H1 (cell line): ENCODE data around the gene NOS3. TPM values are rescaled to one million over a fixed set of nuclear protein-coding genes. Genes with fewer than 3 reads are reported as not detected.

ENCODE experiments used
- CTCF ChIA-PET: fragments of 300-600 bp; sonication (Branson Sonifier 250); formaldehyde crosslinking; loops from one replicate; lab custom pipeline; 2021; ENCODE audit not compliant: partially characterized antibody; lab: Charles Lee
- POLR2A ChIA-PET: fragments of 300-600 bp; sonication (Branson Sonifier 250); formaldehyde crosslinking; loops from one replicate; lab custom pipeline; 2021; ENCODE audit warnings: inconsistent platforms; ENCODE audit not compliant: partially characterized antibody; lab: Charles Lee
- DNase-seq, 2 experiments: peaks; one replicate each; pipeline versions ENCODE4 v3.0.0 to v3.0.0-alpha.2; 2010 to 2022; ENCODE audit warnings: low spot score in 2 of 2, low read depth in 1 of 2, mixed read lengths in 1 of 2
- FAIRE-seq: peaks from 2 replicates; lab custom pipeline; 2011; peaks lifted over from hg19 to GRCh38; lab: Jason Lieb, UNC
- H2AFZ ChIP-seq: 2 replicates; pipeline ENCODE4 v1.8.1; 2012; ENCODE audit warnings: low read length, inconsistent platforms
- H2AK5ac ChIP-seq: 2 replicates; pipeline ENCODE4 v1.6.1; 2013; ENCODE audit warnings: low read depth, low read length
- H2BK120ac ChIP-seq: replicated peaks from 2 replicates; pipeline ENCODE3; 2013; ENCODE audit warnings: low read depth, low read length, inconsistent platforms
- H2BK12ac ChIP-seq: 2 replicates; pipeline ENCODE4 v1.6.1; 2013; ENCODE audit warnings: low read depth, low read length
- H2BK15ac ChIP-seq: 2 replicates; pipeline ENCODE4 v1.6.1; 2013; ENCODE audit warnings: low read length
- H2BK20ac ChIP-seq: 2 replicates; pipeline ENCODE4 v1.6.1; 2013; ENCODE audit warnings: low read length
- H2BK5ac ChIP-seq: 2 replicates; pipeline ENCODE4 v1.6.1; 2013; ENCODE audit warnings: low read depth, low read length
- H3K14ac ChIP-seq: 2 replicates; pipeline ENCODE4 v1.6.1; 2013; ENCODE audit warnings: inconsistent platforms; ENCODE audit not compliant: insufficient read length
- H3K18ac ChIP-seq: 2 replicates; pipeline ENCODE4 v1.6.1; 2013; ENCODE audit warnings: low read length; ENCODE audit errors: extremely low read depth
- H3K23ac ChIP-seq: 2 replicates; pipeline ENCODE4 v1.6.1; 2013; ENCODE audit warnings: inconsistent platforms; ENCODE audit not compliant: insufficient read length
- H3K23me2 ChIP-seq: 2 replicates; pipeline ENCODE4 v1.6.1; 2013; ENCODE audit warnings: low read depth, low read length
- H3K27ac ChIP-seq: 2 replicates; pipeline ENCODE4 v1.6.1; 2011; ENCODE audit warnings: low read depth, low read length, inconsistent platforms
- H3K27me3 ChIP-seq, 4 experiments: replicated peaks in 1 of 4; 1 replicate in 1 of 4; 2 replicates in 3 of 4; pipeline versions ENCODE4 v1.6.1 to v1.8.1; 2011 to 2013; ENCODE audit warnings: low read length in 3 of 4, mild to moderate bottlenecking in 3 of 4, inconsistent platforms in 2 of 4, mixed read lengths in 2 of 4, moderate library complexity in 1 of 4; ENCODE audit not compliant: control insufficient read depth in 3 of 4, insufficient read depth in 3 of 4; ENCODE audit errors: extremely low read depth in 1 of 4
- H3K36me3 ChIP-seq, 4 experiments: 2 replicates each; pipeline versions ENCODE4 v1.6.1 to v1.8.1; 2011 to 2013; ENCODE audit warnings: mild to moderate bottlenecking in 4 of 4, low read length in 3 of 4, moderate library complexity in 2 of 4, control low read depth in 1 of 4, inconsistent platforms in 1 of 4; ENCODE audit not compliant: insufficient read depth in 4 of 4, control insufficient read depth in 2 of 4
- H3K4ac ChIP-seq: replicated peaks from 2 replicates; pipeline ENCODE3; 2013; ENCODE audit warnings: low read length, low read depth, mixed read lengths, inconsistent platforms; ENCODE audit not compliant: insufficient read length
- H3K4me1 ChIP-seq, 4 experiments: replicated peaks in 1 of 4; 1 replicate in 1 of 4; 2 replicates in 3 of 4; pipeline versions ENCODE4 v1.6.1 to v1.8.1; 2011 to 2013; ENCODE audit warnings: low read length in 3 of 4, inconsistent platforms in 2 of 4, mixed read lengths in 1 of 4; ENCODE audit not compliant: insufficient read depth in 4 of 4, control insufficient read depth in 3 of 4
- H3K4me2 ChIP-seq, 2 experiments: 2 replicates each; pipeline versions ENCODE4 v1.6.1 to v1.8.1; 2011 to 2013; ENCODE audit warnings: low read depth in 2 of 2, low read length in 2 of 2, control low read depth in 1 of 2, inconsistent platforms in 1 of 2, mild to moderate bottlenecking in 1 of 2; ENCODE audit not compliant: insufficient read depth in 1 of 2
- H3K4me3 ChIP-seq, 4 experiments: fragments of 200-600, 300-600 bp in 1 of 4; sonication (generic), shearing (Covaris generic), sonication (Bioruptor Twin) in 1 of 4; 2 replicates each; pipeline versions ENCODE4 v1.5.1 to v1.8.1; 2011 to 2016; ENCODE audit warnings: low read length in 4 of 4, low read depth in 3 of 4, control low read depth in 2 of 4, inconsistent platforms in 2 of 4, mild to moderate bottlenecking in 2 of 4, mixed read lengths in 1 of 4, moderate library complexity in 1 of 4; ENCODE audit not compliant: insufficient read depth in 2 of 4; ENCODE audit errors: extremely low read depth in 1 of 4
- H3K56ac ChIP-seq: replicated peaks from 2 replicates; pipeline ENCODE3; 2013; ENCODE audit warnings: low read depth, mild to moderate bottlenecking, mixed read lengths, low read length, inconsistent platforms; ENCODE audit not compliant: insufficient read length
- H3K79me1 ChIP-seq: 2 replicates; pipeline ENCODE4 v1.6.1; 2013; ENCODE audit warnings: low read depth, low read length, control low read depth
- H3K79me2 ChIP-seq, 2 experiments: 2 replicates each; pipeline versions ENCODE4 v1.6.1 to v1.8.1; 2012 to 2013; ENCODE audit warnings: low read length in 2 of 2, mild to moderate bottlenecking in 2 of 2, inconsistent platforms in 1 of 2; ENCODE audit not compliant: insufficient read depth in 2 of 2, control insufficient read depth in 1 of 2
- H3K9ac ChIP-seq, 4 experiments: replicated peaks in 1 of 4; 1 replicate in 1 of 4; 2 replicates in 3 of 4; pipeline versions ENCODE4 v1.6.1 to v1.8.1; 2011 to 2013; ENCODE audit warnings: low read depth in 3 of 4, low read length in 3 of 4, control low read depth in 2 of 4, mild to moderate bottlenecking in 2 of 4, moderate library complexity in 2 of 4, inconsistent platforms in 1 of 4; ENCODE audit errors: extremely low read depth in 1 of 4
- H3K9me3 ChIP-seq, 2 experiments: 2 replicates each; pipeline versions ENCODE4 v1.6.1 to v1.8.1; 2012 to 2013; ENCODE audit warnings: mild to moderate bottlenecking in 2 of 2, moderate library complexity in 2 of 2, control low read depth in 1 of 2, inconsistent platforms in 1 of 2, low read depth in 1 of 2, low read length in 1 of 2, mixed read lengths in 1 of 2; ENCODE audit not compliant: insufficient read depth in 2 of 2
- H4K20me1 ChIP-seq, 2 experiments: replicated peaks in 1 of 2; 2 replicates each; pipeline versions ENCODE3 to v1.8.1; 2011 to 2013; ENCODE audit warnings: inconsistent platforms in 2 of 2, low read length in 2 of 2, mild to moderate bottlenecking in 1 of 2; ENCODE audit not compliant: insufficient read depth in 2 of 2, control insufficient read depth in 1 of 2
- H4K5ac ChIP-seq: 2 replicates; pipeline ENCODE4 v1.6.1; 2013; ENCODE audit warnings: low read length, low read depth, mixed read lengths, inconsistent platforms; ENCODE audit not compliant: insufficient read length
- H4K8ac ChIP-seq: 2 replicates; pipeline ENCODE4 v1.8.0; 2013; ENCODE audit warnings: mild to moderate bottlenecking, moderate library complexity, low read length, inconsistent platforms; ENCODE audit not compliant: insufficient read depth; ENCODE audit errors: extremely low read depth
- H4K91ac ChIP-seq: replicated peaks from 2 replicates; pipeline ENCODE3; 2013; ENCODE audit warnings: low read length, mixed read lengths, inconsistent platforms; ENCODE audit not compliant: insufficient read length
- FOSL1 ChIP-seq: IDR thresholded peaks from 2 replicates; pipeline ENCODE4 v1.6.1; 2011; ENCODE audit warnings: mild to moderate bottlenecking, low read depth, low read length, moderate library complexity; ENCODE audit not compliant: insufficient read depth
- KDM4A ChIP-seq: IDR thresholded peaks from one replicate; pipeline ENCODE4 v1.7.1; 2012; ENCODE audit warnings: low read depth, mild to moderate bottlenecking, moderate library complexity, low read length, inconsistent platforms; ENCODE audit not compliant: severe bottlenecking
- RAD21 ChIP-seq, 2 experiments: IDR thresholded peaks in 1 of 2; conservative IDR thresholded peaks in 1 of 2; 2 replicates each; pipeline ENCODE4 v1.6.1; 2011; ENCODE audit warnings: low read depth in 2 of 2, low read length in 2 of 2, improper control_type of control experiment in 1 of 2, inconsistent platforms in 1 of 2, mild to moderate bottlenecking in 1 of 2, moderate library complexity in 1 of 2
- SIN3A ChIP-seq, 2 experiments: IDR thresholded peaks in 1 of 2; conservative IDR thresholded peaks in 1 of 2; 2 replicates each; pipeline ENCODE4 v1.6.1; 2011 to 2012; ENCODE audit warnings: low read length in 2 of 2, improper control_type of control experiment in 1 of 2, low read depth in 1 of 2, mild to moderate bottlenecking in 1 of 2
- SIX5 ChIP-seq: IDR thresholded peaks from 2 replicates; pipeline ENCODE4 v1.6.1; 2011; ENCODE audit warnings: mild to moderate bottlenecking, low read depth, low read length
- TAF1 ChIP-seq: IDR thresholded peaks from 2 replicates; pipeline ENCODE4 v1.6.1; 2011; ENCODE audit warnings: mild to moderate bottlenecking, low read depth, low read length
- TAF7 ChIP-seq: optimal IDR thresholded peaks from 2 replicates; pipeline ENCODE3; 2011; ENCODE audit warnings: low read depth, mild to moderate bottlenecking, inconsistent platforms, low read length, moderate library complexity, borderline replicate concordance
- TCF12 ChIP-seq: IDR thresholded peaks from 2 replicates; pipeline ENCODE4 v1.6.1; 2011; ENCODE audit warnings: low read depth, mild to moderate bottlenecking, low read length
- WGBS, 2 experiments: shearing (Covaris generic) in 1 of 2; methylation state at CpG; one replicate each; pipeline versions ENCODE4 v1.1.6 to v1.1.7; 2013 to 2015; ENCODE audit warnings: low lambda C conversion rate in 2 of 2, mixed read lengths in 2 of 2, inconsistent platforms in 1 of 2, low coverage in 1 of 2, missing lambda C conversion rate in 1 of 2; ENCODE audit not compliant: insufficient replicate concordance in 2 of 2, insufficient coverage in 1 of 2, insufficient read length in 1 of 2; ENCODE audit errors: extremely low coverage in 1 of 2, missing lambda C conversion rate in 1 of 2; 5-methylcytosine and 5-hydroxymethylcytosine counted together
- polyA plus RNA-seq, 7 experiments: library from polyadenylated mRNA; depleted of rRNA in 3 of 7; stranded (reverse) in 5 of 7; unstranded in 2 of 7; fragments of >200 nt in 5 of 7; fragments of 200-250 nt in 2 of 7; gene quantifications; 1 replicate in 5 of 7; 2 replicates in 1 of 7; 4 replicates in 1 of 7; pipeline versions ENCODE4 v1.2.1 to v1.2.3, GENCODE V29; 2011 to 2013; ENCODE audit warnings: missing spikeins in 2 of 7, mixed read lengths in 2 of 7
- total RNA-seq: library from RNA; stranded (reverse); fragmentation: NEBNext Ultra II Directional; extraction: Animal tissue kit (Norgen Biotek cat#: 25700); gene quantifications from 2 replicates; pipeline ENCODE4 v1.2.1, GENCODE V29; 2021
- TF ChIP-seq, protein P1 (sequence below): IDR thresholded peaks from 2 replicates; pipeline ENCODE4 v1.6.1; 2012; ENCODE audit warnings: low read length, inconsistent platforms
- TF ChIP-seq, protein P2 (sequence below): IDR thresholded peaks from 2 replicates; pipeline ENCODE4 v1.6.1; 2011; ENCODE audit warnings: low read depth, mild to moderate bottlenecking, low read length; ENCODE audit not compliant: insufficient read depth

Gene NOS3
- total and polyA plus RNA-seq, 2 of the 8 experiments (the other 6 are each of a cell fraction or from before 2014, with no cell fraction given): 4.4 to 16.2 TPM

DNA sequence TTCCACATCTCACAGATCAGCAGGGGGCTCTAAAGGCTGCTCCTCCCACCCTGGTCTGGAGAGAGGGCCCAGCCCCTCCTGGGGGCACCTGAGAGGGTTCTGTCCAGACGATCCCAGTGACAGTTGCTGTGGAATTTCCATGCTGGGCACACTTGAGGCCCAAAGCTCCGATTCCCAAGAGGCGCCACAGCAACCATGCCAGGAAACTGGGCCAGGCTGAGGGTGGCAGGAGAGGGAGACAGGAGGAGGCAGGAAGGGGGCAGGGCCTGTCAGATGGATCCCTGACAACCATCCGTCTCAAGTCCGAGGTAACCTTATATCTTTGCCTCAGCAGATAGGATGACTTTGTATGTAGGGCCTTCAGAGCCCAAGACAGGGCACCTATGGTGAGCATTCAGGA lies 4.3 kb upstream of the NOS3 start:
- Histone ChIP-seq H3K9ac (no peak overlapping the region), H3K23ac (no peak overlapping the region), H2BK15ac (no peak overlapping the region), H2BK20ac (no peak overlapping the region), H3K79me2 (no peaks in the 10 kb centered on the region), H4K8ac (no peak overlapping the region), H2BK12ac (no peak overlapping the region), H3K27ac (no peak overlapping the region), H4K91ac (no peak overlapping the region), H2AFZ (no peak overlapping the region), H3K4me2 (no peak overlapping the region), H2BK5ac (no peak overlapping the region), H4K5ac (no peak overlapping the region), H3K4me3 (no peak overlapping the region), H3K18ac (no peak overlapping the region), H2AK5ac (no peak overlapping the region), H3K27me3 (peaks cover 0 to 6% (median 0%) of the 10 kb centered on the region in 4 experiments; a peak in 2 of 7 replicates), H3K36me3 (no peaks in the 10 kb centered on the region), H2BK120ac (no peak overlapping the region), H3K56ac (no peak overlapping the region), H3K4me1 (peaks cover under 1 to 8% (median 5%) of the 10 kb centered on the region in 4 experiments; a peak in 6 of 7 replicates), H3K23me2 (no peaks in the 10 kb centered on the region), H3K14ac (no peak overlapping the region), H3K9me3 (no peaks in the 10 kb centered on the region), H4K20me1 (peaks cover 0 to 2% of the 10 kb centered on the region in 2 experiments), H3K4ac (no peak overlapping the region), H3K79me1 (no peaks in the 10 kb centered on the region)
- FAIRE-seq: no peak
- no peak for DNase-seq
- 95% methylated on average over 4 of the region's 5 CpGs; no CpG with 5 or more reads in 1 of the 2 experiments for WGBS, 2 experiments
- ChIA-PET CTCF (interaction anchor here (0.6 to 27.0 kb wide), 24 partner anchors 8 to 555 kb away, joined by 3 to 797 read pairs (median 6); partner anchors contain the start of gene ATG9B), POLR2A (interaction anchor here (1.0 kb wide), 1 partner anchor 615 kb away, joined by 3 read pairs; no protein-coding TSS in a partner anchor)
- TF ChIP-seq TCF12 (no peak), TAF1 (no peak), SIX5 (no peak), SIN3A (conservative IDR thresholded peaks at IDR 0.05 in 1 of 2, IDR thresholded peaks at IDR 0.05 in 1 of 2; ENCODE audit: low read depth in 1 of 2, low read length in 2 of 2) (no peak), KDM4A (no peak), TAF7 (no peak), FOSL1 (no peak), RAD21 (IDR thresholded peaks at IDR 0.05 in 1 of 2, conservative IDR thresholded peaks at IDR 0.05 in 1 of 2; ENCODE audit: low read depth in 2 of 2, low read length in 2 of 2) (no peak)
- TF ChIP-seq, protein P1, sequence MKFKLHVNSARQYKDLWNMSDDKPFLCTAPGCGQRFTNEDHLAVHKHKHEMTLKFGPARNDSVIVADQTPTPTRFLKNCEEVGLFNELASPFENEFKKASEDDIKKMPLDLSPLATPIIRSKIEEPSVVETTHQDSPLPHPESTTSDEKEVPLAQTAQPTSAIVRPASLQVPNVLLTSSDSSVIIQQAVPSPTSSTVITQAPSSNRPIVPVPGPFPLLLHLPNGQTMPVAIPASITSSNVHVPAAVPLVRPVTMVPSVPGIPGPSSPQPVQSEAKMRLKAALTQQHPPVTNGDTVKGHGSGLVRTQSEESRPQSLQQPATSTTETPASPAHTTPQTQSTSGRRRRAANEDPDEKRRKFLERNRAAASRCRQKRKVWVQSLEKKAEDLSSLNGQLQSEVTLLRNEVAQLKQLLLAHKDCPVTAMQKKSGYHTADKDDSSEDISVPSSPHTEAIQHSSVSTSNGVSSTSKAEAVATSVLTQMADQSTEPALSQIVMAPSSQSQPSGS: no peak
- TF ChIP-seq, protein P2, sequence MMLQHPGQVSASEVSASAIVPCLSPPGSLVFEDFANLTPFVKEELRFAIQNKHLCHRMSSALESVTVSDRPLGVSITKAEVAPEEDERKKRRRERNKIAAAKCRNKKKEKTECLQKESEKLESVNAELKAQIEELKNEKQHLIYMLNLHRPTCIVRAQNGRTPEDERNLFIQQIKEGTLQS: no peak
